SK-N-MC (cell line): Measurements from ENCODE around the gene SHISA3.

Source experiments
- EZH2 ChIP-seq: fragments of 200-600 bp; sonication (generic); IDR thresholded peaks from one replicate; pipeline ENCODE4 v1.6.1; 2017; ENCODE audit warnings: antibody characterized with exemption
- POLR2AphosphoS5 ChIP-seq: IDR thresholded peaks from 2 replicates; pipeline ENCODE4 v1.6.1; 2012; ENCODE audit warnings: mild to moderate bottlenecking, low read depth, low read length, borderline replicate concordance

DNA sequence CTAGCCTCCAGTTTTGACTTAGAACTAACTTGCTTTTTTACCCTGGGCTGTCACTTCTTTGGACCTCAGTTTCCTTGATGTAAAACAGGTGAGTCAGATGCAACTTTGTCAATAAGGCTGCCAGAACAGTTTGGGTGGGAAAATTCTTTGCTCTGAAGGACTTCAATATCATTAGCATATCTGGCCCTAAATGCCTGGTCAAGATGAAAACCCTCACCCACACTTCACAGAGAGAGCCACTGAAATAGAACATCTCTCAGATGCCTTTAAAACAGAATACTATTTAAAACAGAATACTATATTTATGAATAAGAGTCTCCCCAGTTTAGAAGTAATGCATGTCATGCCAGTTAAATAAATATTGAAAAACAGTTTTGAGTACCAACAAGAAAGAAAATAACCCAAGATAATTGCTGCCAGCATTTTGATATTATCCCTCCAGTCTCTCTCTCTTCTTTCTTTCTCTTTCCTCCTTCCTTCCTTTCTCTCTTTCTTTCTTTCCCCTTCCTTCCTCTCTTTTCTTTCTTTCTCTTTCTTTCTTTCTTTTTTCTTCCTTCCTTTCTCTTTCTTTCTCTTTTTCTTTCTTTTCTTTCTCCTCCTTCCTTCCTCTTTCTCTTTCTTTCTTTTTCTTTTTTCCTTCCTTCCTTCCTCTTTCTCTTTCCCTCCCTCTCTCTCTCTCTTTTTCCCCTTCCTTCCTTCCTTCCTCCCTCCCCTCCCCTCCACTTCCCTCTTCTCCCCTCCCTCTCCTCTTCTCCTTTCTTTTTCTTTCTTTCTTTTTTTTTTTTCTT is 32.8 kb upstream of the SHISA3 start:
- TF ChIP-seq EZH2 (no peak), POLR2AphosphoS5 (no peak)
